ENCODE data around the gene OIP5.
A peak's percentile ranks its signal among the peaks of the same experiment; 100 is the strongest.

OIP5 gene

DNA sequence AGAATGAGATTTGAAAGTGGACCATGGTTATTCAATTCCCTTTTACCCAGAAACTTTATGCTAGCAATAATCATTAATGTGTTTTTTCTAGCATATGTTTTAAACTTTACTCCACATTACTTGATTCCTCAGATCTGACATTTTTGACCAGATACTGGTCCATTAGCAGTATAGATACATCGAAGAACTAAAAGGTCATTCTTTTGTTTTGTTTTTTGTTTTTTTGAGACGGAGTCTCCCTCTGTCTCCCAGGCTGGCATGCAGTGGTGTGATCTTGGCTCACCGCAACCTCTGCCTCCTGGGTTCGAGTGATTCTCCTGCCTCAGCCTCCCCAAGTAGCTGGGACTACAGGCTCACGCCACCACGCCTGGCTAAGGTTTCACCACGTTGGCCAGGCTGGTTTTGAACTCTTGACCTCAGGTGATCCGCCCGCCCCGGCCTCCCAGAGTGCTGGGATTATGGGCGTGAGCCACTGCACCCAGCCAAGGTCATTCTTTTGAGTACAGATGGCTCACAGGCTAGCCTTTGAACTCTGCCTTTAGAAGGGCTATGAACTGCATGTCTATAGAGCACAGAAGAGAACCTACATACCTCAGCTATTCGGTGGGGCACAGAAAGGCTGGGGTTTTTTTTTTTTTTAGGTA is 72.7 kb downstream of the OIP5 start:
- no peak overlapping the region for H3K9ac ChIP-seq
- H3K4me2 ChIP-seq: peak overlapping the region; percentile 26 to 67 (median 49); a peak in 20 of 22 replicates
- no peak for TF ChIP-seq Cebpa-rat (IDR thresholded peaks at IDR 0.05)
- H3K4me1 ChIP-seq: peaks cover 31 to 62% (median 53%) of the 10 kb centered on the region in 10 experiments
- H3K36me3 ChIP-seq: peaks cover 39 to 84% (median 52%) of the 10 kb centered on the region in 11 experiments
- no peak overlapping the region for H3K4me3 ChIP-seq
- no peaks in the 10 kb centered on the region for H3K27me3 ChIP-seq
- peak overlapping the region in 4 of 11 experiments; percentile 2 to 37 (median 30); a peak in 7 of 22 replicates for H3K27ac ChIP-seq
- H3K9me3 ChIP-seq (replicated peaks in 1 of 11): peaks cover 11 to 24% (median 16%) of the 10 kb centered on the region in 11 experiments; a peak in 19 of 22 replicates
- no peaks in the 10 kb centered on the region; a peak in 1 of 22 replicates for H4K20me1 ChIP-seq

Measured in BLaER1 treated with 17β-estradiol and CSF1 and Interleukin-3, amounts not matched to agents 10 nM and 100 nM (cell line).